Neural progenitor cell (in vitro differentiated cells): ENCODE measurements around the gene CHIA. TPM values are rescaled to one million over a fixed set of nuclear protein-coding genes. Genes with fewer than 3 reads are reported as not detected.

Source experiments
- DNase-seq: peaks from one replicate; pipeline ENCODE4 v3.0.0-alpha.2; 2016; ENCODE audit warnings: low spot score
- H2AFZ ChIP-seq: fragments of 200-600 bp; sonication (generic); replicated peaks from 2 replicates; pipeline ENCODE4 v1.6.1; 2016; ENCODE audit warnings: antibody characterized with exemption
- H3F3A ChIP-seq: fragments of 200-600 bp; sonication (generic); 2 replicates; pipeline ENCODE4 v1.6.1; 2016; ENCODE audit warnings: antibody characterized with exemption, low read depth
- H3K27ac ChIP-seq: fragments of 200-600 bp; sonication (generic); 2 replicates; pipeline ENCODE4 v1.5.1; 2016; ENCODE audit warnings: mild to moderate bottlenecking
- H3K27me3 ChIP-seq: fragments of 200-600 bp; sonication (generic); 2 replicates; pipeline ENCODE4 v1.6.1; 2016; ENCODE audit warnings: mild to moderate bottlenecking, moderate library complexity
- H3K36me3 ChIP-seq: fragments of 200-600 bp; sonication (generic); 2 replicates; pipeline ENCODE4 v1.5.1; 2016
- H3K4me1 ChIP-seq: fragments of 200-600 bp; sonication (generic); 2 replicates; pipeline ENCODE4 v1.6.1; 2016; ENCODE audit warnings: mixed run types
- H3K4me2 ChIP-seq: fragments of 200-600 bp; sonication (generic); 2 replicates; pipeline ENCODE4 v1.6.1; 2016
- H3K4me3 ChIP-seq: fragments of 200-600 bp; sonication (generic); 2 replicates; pipeline ENCODE4 v1.5.1; 2016
- H3K79me2 ChIP-seq: fragments of 200-600 bp; sonication (generic); 2 replicates; pipeline ENCODE4 v1.6.1; 2016; ENCODE audit warnings: low read depth
- H3K9ac ChIP-seq: fragments of 200-600 bp; sonication (generic); 2 replicates; pipeline ENCODE4 v1.6.1; 2016
- H3K9me3 ChIP-seq: fragments of 200-600 bp; sonication (generic); 2 replicates; pipeline ENCODE4 v1.5.1; 2016; ENCODE audit warnings: low read depth
- H4K20me1 ChIP-seq: fragments of 200-600 bp; sonication (generic); 2 replicates; pipeline ENCODE4 v1.6.1; 2016; ENCODE audit warnings: low read depth
- H3K27ac Mint-ChIP-seq: 3 replicates; pipeline ENCODE4 v1.8.0; 2021; ENCODE audit warnings: mixed read lengths
- H3K27me3 Mint-ChIP-seq: 2 replicates; pipeline ENCODE4 v1.8.0; 2022; ENCODE audit warnings: low read depth, mild to moderate bottlenecking, inconsistent platforms, moderate library complexity, mixed read lengths; ENCODE audit not compliant: insufficient read depth
- H3K36me3 Mint-ChIP-seq: 3 replicates; pipeline ENCODE4 v1.8.0; 2021; ENCODE audit warnings: mixed read lengths
- H3K4me1 Mint-ChIP-seq: 3 replicates; pipeline ENCODE4 v1.8.0; 2021; ENCODE audit warnings: mixed read lengths
- H3K4me3 Mint-ChIP-seq: 3 replicates; pipeline ENCODE4 v1.8.0; 2021; ENCODE audit warnings: mild to moderate bottlenecking, moderate library complexity, mixed read lengths
- H3K9me3 Mint-ChIP-seq: 3 replicates; pipeline ENCODE4 v1.8.0; 2020; ENCODE audit warnings: mixed read lengths
- CTCF ChIP-seq: fragments of 200-600 bp; sonication (generic); IDR thresholded peaks from 2 replicates; pipeline ENCODE4 v1.5.1; 2017; ENCODE audit warnings: antibody characterized with exemption, mild to moderate bottlenecking
- EZH2 ChIP-seq: fragments of 200-600 bp; sonication (generic); IDR thresholded peaks from 2 replicates; pipeline ENCODE4 v1.6.1; 2017; ENCODE audit warnings: antibody characterized with exemption, mild to moderate bottlenecking, moderate library complexity
- EZH2phosphoT487 ChIP-seq: fragments of 200-600 bp; sonication (generic); IDR thresholded peaks from 2 replicates; pipeline ENCODE4 v1.6.1; 2017; ENCODE audit warnings: antibody characterized with exemption
- total RNA-seq: library from RNA; depleted of rRNA; stranded (reverse); fragments of >200 nt; gene quantifications from 2 replicates; pipeline ENCODE4 v1.2.3, GENCODE V29; 2015; ENCODE audit warnings: low replicate concordance

CHIA gene
- total RNA-seq, 1 donor from 2014 or later = not detected

- Mint-ChIP-seq H3K9me3 (no peaks in the 10 kb centered on the region), H3K27ac (no peak overlapping the region), H3K36me3 (no peaks in the 10 kb centered on the region), H3K4me3 (no peak overlapping the region), H3K4me1 (no peaks in the 10 kb centered on the region), H3K27me3 (no peaks in the 10 kb centered on the region)
- DNase-seq = no peak
- H3K4me1 ChIP-seq = no peaks in the 10 kb centered on the region
- H3K4me2 ChIP-seq = no peak overlapping the region
- H3K4me3 ChIP-seq = no peak overlapping the region
- H4K20me1 ChIP-seq = no peaks in the 10 kb centered on the region
- no peaks in the 10 kb centered on the region for H3K27me3 ChIP-seq
- no peaks in the 10 kb centered on the region for H3K9me3 ChIP-seq
- H3K9ac ChIP-seq = no peak overlapping the region
- no peaks in the 10 kb centered on the region for H3K79me2 ChIP-seq
- TF ChIP-seq EZH2phosphoT487 = no peak
- TF ChIP-seq EZH2 = no peak
- no peak for TF ChIP-seq CTCF
- no peaks in the 10 kb centered on the region for H3K36me3 ChIP-seq
- H2AFZ ChIP-seq = no peak overlapping the region
- no peaks in the 10 kb centered on the region for H3F3A ChIP-seq
- no peak overlapping the region for H3K27ac ChIP-seq
Measured at GRCh38 chr1:111286912-111287311, 3.7 kb upstream of the CHIA start.

GRCh38 chr1:111289371-111289770 lies 1.3 kb upstream of the CHIA start:
- TF ChIP-seq CTCF = no peak
- TF ChIP-seq EZH2phosphoT487 = no peak
- no peak for TF ChIP-seq EZH2
- Mint-ChIP-seq H3K27me3 (no peaks in the 10 kb centered on the region), H3K4me3 (no peak overlapping the region), H3K4me1 (no peaks in the 10 kb centered on the region), H3K27ac (no peak overlapping the region), H3K36me3 (no peaks in the 10 kb centered on the region), H3K9me3 (no peaks in the 10 kb centered on the region)
- H2AFZ ChIP-seq = no peak overlapping the region
- H3K4me1 ChIP-seq = no peaks in the 10 kb centered on the region
- no peak overlapping the region for H3K4me2 ChIP-seq
- no peak overlapping the region for H3K27ac ChIP-seq
- H3K4me3 ChIP-seq = no peak overlapping the region
- no peaks in the 10 kb centered on the region for H3K9me3 ChIP-seq
- no peaks in the 10 kb centered on the region for H3K36me3 ChIP-seq
- H3K27me3 ChIP-seq = no peaks in the 10 kb centered on the region
- no peak for DNase-seq
- H3K9ac ChIP-seq = no peak overlapping the region
- no peaks in the 10 kb centered on the region for H4K20me1 ChIP-seq
- H3K79me2 ChIP-seq = no peaks in the 10 kb centered on the region
- H3F3A ChIP-seq = no peaks in the 10 kb centered on the region

GRCh38 chr1:111290104-111290503 lies 547 bp upstream of the CHIA start:
- no peaks in the 10 kb centered on the region for H4K20me1 ChIP-seq
- no peak overlapping the region for H2AFZ ChIP-seq
- Mint-ChIP-seq H3K9me3 (no peaks in the 10 kb centered on the region), H3K4me1 (no peaks in the 10 kb centered on the region), H3K27ac (no peak overlapping the region), H3K27me3 (no peaks in the 10 kb centered on the region), H3K36me3 (no peaks in the 10 kb centered on the region), H3K4me3 (no peak overlapping the region)
- H3K4me1 ChIP-seq = no peaks in the 10 kb centered on the region
- no peak overlapping the region for H3K4me3 ChIP-seq
- H3K36me3 ChIP-seq = no peaks in the 10 kb centered on the region
- no peaks in the 10 kb centered on the region for H3K79me2 ChIP-seq
- no peak for TF ChIP-seq EZH2
- no peak for TF ChIP-seq EZH2phosphoT487
- TF ChIP-seq CTCF = no peak
- no peaks in the 10 kb centered on the region for H3K9me3 ChIP-seq
- no peak for DNase-seq
- H3K9ac ChIP-seq = no peak overlapping the region
- no peaks in the 10 kb centered on the region for H3K27me3 ChIP-seq
- no peak overlapping the region for H3K4me2 ChIP-seq
- no peak overlapping the region for H3K27ac ChIP-seq
- no peaks in the 10 kb centered on the region for H3F3A ChIP-seq
